ENCODE data around the gene ACVR2A.

- TF ChIP-seq, protein P1, sequence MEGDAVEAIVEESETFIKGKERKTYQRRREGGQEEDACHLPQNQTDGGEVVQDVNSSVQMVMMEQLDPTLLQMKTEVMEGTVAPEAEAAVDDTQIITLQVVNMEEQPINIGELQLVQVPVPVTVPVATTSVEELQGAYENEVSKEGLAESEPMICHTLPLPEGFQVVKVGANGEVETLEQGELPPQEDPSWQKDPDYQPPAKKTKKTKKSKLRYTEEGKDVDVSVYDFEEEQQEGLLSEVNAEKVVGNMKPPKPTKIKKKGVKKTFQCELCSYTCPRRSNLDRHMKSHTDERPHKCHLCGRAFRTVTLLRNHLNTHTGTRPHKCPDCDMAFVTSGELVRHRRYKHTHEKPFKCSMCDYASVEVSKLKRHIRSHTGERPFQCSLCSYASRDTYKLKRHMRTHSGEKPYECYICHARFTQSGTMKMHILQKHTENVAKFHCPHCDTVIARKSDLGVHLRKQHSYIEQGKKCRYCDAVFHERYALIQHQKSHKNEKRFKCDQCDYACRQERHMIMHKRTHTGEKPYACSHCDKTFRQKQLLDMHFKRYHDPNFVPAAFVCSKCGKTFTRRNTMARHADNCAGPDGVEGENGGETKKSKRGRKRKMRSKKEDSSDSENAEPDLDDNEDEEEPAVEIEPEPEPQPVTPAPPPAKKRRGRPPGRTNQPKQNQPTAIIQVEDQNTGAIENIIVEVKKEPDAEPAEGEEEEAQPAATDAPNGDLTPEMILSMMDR (IDR thresholded peaks at IDR 0.05): no peak
- TF ChIP-seq POLR2A (IDR thresholded peaks at IDR 0.05): no peak
These were observed 18.2 kb downstream of the ACVR2A start for GRCh38 chr2:147862859-147863516.

All from esophagus squamous epithelium (tissue), 4 donors.